ENCODE data around the gene SLIT3. TPM values are rescaled to one million over a fixed set of nuclear protein-coding genes. Genes with fewer than 3 reads are reported as not detected.

Gene SLIT3
- total RNA-seq, 1 experiment from 2014 or later: 21.9 TPM

GRCh38 chr5:168842571-168843205 is 458.3 kb downstream of the SLIT3 start:
- no peak for DNase-seq (ENCODE audit: low read depth)
- in situ Hi-C loops (cut with HindIII; ENCODE audit: low pct_unique_long_range_greater_than_20kb, low sequenced_read_pairs): no loop called here

GRCh38 chr5:168837852-168838251 is 463.1 kb downstream of the SLIT3 start:
- in situ Hi-C loops (cut with HindIII; ENCODE audit: low pct_unique_long_range_greater_than_20kb, low sequenced_read_pairs): no loop called here
- DNase-seq (ENCODE audit: low read depth): no peak

- no peak for DNase-seq (ENCODE audit: low read depth)
- in situ Hi-C loops (cut with HindIII; ENCODE audit: low pct_unique_long_range_greater_than_20kb, low sequenced_read_pairs): no loop called here
These were observed 464.2 kb downstream of the SLIT3 start for GRCh38 chr5:168836603-168837231.

- in situ Hi-C loops (cut with HindIII; ENCODE audit: low pct_unique_long_range_greater_than_20kb, low sequenced_read_pairs): no loop called here
- DNase-seq (ENCODE audit: low read depth): no peak
These were observed 467.0 kb downstream of the SLIT3 start for GRCh38 chr5:168833936-168834335.

GRCh38 chr5:168833383-168833782 is 467.6 kb downstream of the SLIT3 start:
- DNase-seq (ENCODE audit: low read depth): no peak

GRCh38 chr5:168832308-168832707 is 468.6 kb downstream of the SLIT3 start:
- no peak for DNase-seq (ENCODE audit: low read depth)
- in situ Hi-C loops (cut with HindIII; ENCODE audit: low pct_unique_long_range_greater_than_20kb, low sequenced_read_pairs): no loop called here

More at GRCh38 chr5:168833383-168833782, 467.6 kb downstream of the SLIT3 start:
- in situ Hi-C loops (cut with HindIII; ENCODE audit: low pct_unique_long_range_greater_than_20kb, low sequenced_read_pairs): no loop called here

GRCh38 chr5:168831383-168831782 is 469.6 kb downstream of the SLIT3 start:
- in situ Hi-C loops (cut with HindIII; ENCODE audit: low pct_unique_long_range_greater_than_20kb, low sequenced_read_pairs): no loop called here
- DNase-seq (ENCODE audit: low read depth): no peak

GRCh38 chr5:168830833-168831232 is 470.1 kb downstream of the SLIT3 start:
- in situ Hi-C loops (cut with HindIII; ENCODE audit: low pct_unique_long_range_greater_than_20kb, low sequenced_read_pairs): no loop called here
- no peak for DNase-seq (ENCODE audit: low read depth)

GRCh38 chr5:168829922-168830417 is 471.0 kb downstream of the SLIT3 start:
- DNase-seq (ENCODE audit: low read depth): no peak
- in situ Hi-C loops (cut with HindIII; ENCODE audit: low pct_unique_long_range_greater_than_20kb, low sequenced_read_pairs): no loop called here

GRCh38 chr5:168829044-168829443 is 471.9 kb downstream of the SLIT3 start:
- in situ Hi-C loops (cut with HindIII; ENCODE audit: low pct_unique_long_range_greater_than_20kb, low sequenced_read_pairs): no loop called here
- no peak for DNase-seq (ENCODE audit: low read depth)

GRCh38 chr5:168827636-168828035 is 473.3 kb downstream of the SLIT3 start:
- in situ Hi-C loops (cut with HindIII; ENCODE audit: low pct_unique_long_range_greater_than_20kb, low sequenced_read_pairs): no loop called here
- DNase-seq (ENCODE audit: low read depth): no peak

GRCh38 chr5:168826246-168826725 is 474.7 kb downstream of the SLIT3 start:
- no peak for DNase-seq (ENCODE audit: low read depth)
- in situ Hi-C loops (cut with HindIII; ENCODE audit: low pct_unique_long_range_greater_than_20kb, low sequenced_read_pairs): no loop called here

- DNase-seq (ENCODE audit: low read depth): peak; percentile 17
- in situ Hi-C loops (cut with HindIII; ENCODE audit: low pct_unique_long_range_greater_than_20kb, low sequenced_read_pairs): no loop called here
These were observed 478.1 kb downstream of the SLIT3 start for GRCh38 chr5:168822745-168823281.

- DNase-seq (ENCODE audit: low read depth): no peak
These were observed 478.6 kb downstream of the SLIT3 start for GRCh38 chr5:168822248-168822744.

GRCh38 chr5:168820874-168821273 is 480.1 kb downstream of the SLIT3 start:
- no peak for DNase-seq (ENCODE audit: low read depth)
- in situ Hi-C loops (cut with HindIII; ENCODE audit: low pct_unique_long_range_greater_than_20kb, low sequenced_read_pairs): no loop called here

More at GRCh38 chr5:168822248-168822744, 478.6 kb downstream of the SLIT3 start:
- in situ Hi-C loops (cut with HindIII; ENCODE audit: low pct_unique_long_range_greater_than_20kb, low sequenced_read_pairs): no loop called here

GRCh38 chr5:168819004-168819621 is 481.8 kb downstream of the SLIT3 start:
- DNase-seq (ENCODE audit: low read depth): no peak

GRCh38 chr5:168818558-168818957 is 482.4 kb downstream of the SLIT3 start:
- in situ Hi-C loops (cut with HindIII; ENCODE audit: low pct_unique_long_range_greater_than_20kb, low sequenced_read_pairs): no loop called here
- no peak for DNase-seq (ENCODE audit: low read depth)

More at GRCh38 chr5:168819004-168819621, 481.8 kb downstream of the SLIT3 start:
- in situ Hi-C loops (cut with HindIII; ENCODE audit: low pct_unique_long_range_greater_than_20kb, low sequenced_read_pairs): no loop called here

GRCh38 chr5:168817591-168817990 is 483.3 kb downstream of the SLIT3 start:
- DNase-seq (ENCODE audit: low read depth): no peak
- in situ Hi-C loops (cut with HindIII; ENCODE audit: low pct_unique_long_range_greater_than_20kb, low sequenced_read_pairs): no loop called here

GRCh38 chr5:168816661-168817060 is 484.3 kb downstream of the SLIT3 start:
- in situ Hi-C loops (cut with HindIII; ENCODE audit: low pct_unique_long_range_greater_than_20kb, low sequenced_read_pairs): no loop called here
- DNase-seq (ENCODE audit: low read depth): no peak
